ENCODE results near the gene RALGPS2.

GRCh38 chr1:178948676-178949075 lies 223.6 kb downstream of the RALGPS2 start:
- TF ChIP-seq CTCF (CRISPR knock-in tag; IDR thresholded peaks at IDR 0.05) = no peak
- no peak for TF ChIP-seq EZH2 (conservative IDR thresholded peaks at IDR 0.05; ENCODE audit: low read depth, low read length)
- no peak for TF ChIP-seq GTF3A (CRISPR knock-in tag; conservative IDR thresholded peaks at IDR 0.05)
- no peak for TF ChIP-seq FOSL2 (CRISPR knock-in tag; IDR thresholded peaks at IDR 0.05)
- TF ChIP-seq CEBPG (CRISPR knock-in tag; IDR thresholded peaks at IDR 0.05) = no peak
- no peak for TF ChIP-seq TOE1 (CRISPR knock-in tag; IDR thresholded peaks at IDR 0.05)

Data from HepG2 (cell line).